MM.1S (cell line): ENCODE data around the gene MYBPHL.

Experiments
- CTCF ChIP-seq: fragments of 300-600 bp; sonication (generic); IDR thresholded peaks from 2 replicates; pipeline ENCODE4 v1.5.1; 2016; ENCODE audit warnings: antibody characterized with exemption, low read length, mixed read lengths
- EZH2phosphoT487 ChIP-seq: fragments of 300-600 bp; sonication (generic); IDR thresholded peaks from 2 replicates; pipeline ENCODE4 v1.6.1; 2018; ENCODE audit warnings: antibody characterized with exemption, low read length

DNA sequence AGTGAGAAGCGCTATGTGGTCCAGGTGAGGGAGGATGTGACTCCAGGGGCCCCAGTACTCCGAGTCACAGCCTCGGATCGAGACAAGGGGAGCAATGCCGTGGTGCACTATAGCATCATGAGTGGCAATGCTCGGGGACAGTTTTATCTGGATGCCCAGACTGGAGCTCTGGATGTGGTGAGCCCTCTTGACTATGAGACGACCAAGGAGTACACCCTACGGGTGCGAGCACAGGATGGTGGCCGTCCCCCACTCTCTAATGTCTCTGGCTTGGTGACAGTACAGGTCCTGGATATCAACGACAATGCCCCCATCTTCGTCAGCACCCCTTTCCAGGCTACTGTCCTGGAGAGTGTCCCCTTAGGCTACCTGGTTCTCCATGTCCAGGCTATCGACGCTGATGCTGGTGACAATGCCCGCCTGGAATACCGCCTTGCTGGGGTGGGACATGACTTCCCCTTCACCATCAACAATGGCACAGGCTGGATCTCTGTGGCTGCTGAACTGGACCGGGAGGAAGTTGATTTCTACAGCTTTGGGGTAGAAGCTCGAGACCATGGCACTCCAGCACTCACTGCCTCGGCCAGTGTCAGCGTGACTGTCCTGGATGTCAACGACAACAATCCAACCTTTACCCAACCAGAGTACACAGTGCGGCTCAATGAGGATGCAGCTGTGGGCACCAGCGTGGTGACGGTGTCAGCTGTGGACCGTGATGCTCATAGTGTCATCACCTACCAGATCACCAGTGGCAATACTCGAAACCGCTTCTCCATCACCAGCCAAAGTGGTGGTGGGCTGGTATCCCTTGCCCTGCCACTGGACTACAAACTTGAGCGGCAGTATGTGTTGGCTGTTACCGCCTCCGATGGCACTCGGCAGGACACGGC is 55.3 kb downstream of the MYBPHL start:
- no peak for TF ChIP-seq EZH2phosphoT487
- TF ChIP-seq CTCF, result no peak
